A549 (cell line): ENCODE measurements around the gene SPANXN4. TPM values are rescaled to one million over a fixed set of nuclear protein-coding genes. Genes with fewer than 3 reads are reported as not detected.

Source experiments
- ATAC-seq, 2 experiments: fragments of 200-7000 bp in 1 of 2; fragments of >200 bp in 1 of 2; cut with Nextera tagmentation in 1 of 2; cut with Tn5 transposase in 1 of 2; 3 replicates each; pipeline versions ENCODE4 v1.8.0 to v1.9.1; 2018 to 2020; ENCODE audit warnings: mild to moderate bottlenecking in 1 of 2, moderate library complexity in 1 of 2
- CTCF ChIA-PET: fragments of 300-600 bp; sonication (Branson Sonifier 250); formaldehyde crosslinking; extraction: SDS; loops from one replicate; lab custom pipeline; 2021; ENCODE audit warnings: antibody characterized with exemption, inconsistent platforms; lab: Yijun Ruan, JAX
- POLR2A ChIA-PET: fragments of 350-600 bp; formaldehyde crosslinking; extraction: SDS; loops from one replicate; lab custom pipeline; 2021; ENCODE audit warnings: antibody characterized with exemption, inconsistent platforms; lab: Yijun Ruan, JAX
- DNase-seq, 2 experiments: peaks; one replicate each; pipeline versions ENCODE4 v3.0.0 to v3.0.0-alpha.2; 2011 to 2016; ENCODE audit warnings: low read depth in 1 of 2, low spot score in 1 of 2
- FAIRE-seq: peaks from 2 replicates; lab custom pipeline; 2011; peaks lifted over from hg19 to GRCh38; lab: Jason Lieb, UNC
- H3K27ac ChIP-seq, 2 experiments: fragments of >200 bp; sonication (Bioruptor Twin); formaldehyde crosslinking; 3 replicates each; pipeline ENCODE4 v1.5.1; 2016 to 2017
- H3K4me1 ChIP-seq: fragments of >200 bp; sonication (Bioruptor Twin); formaldehyde crosslinking; 3 replicates; pipeline ENCODE4 v1.6.1; 2016
- H3K4me2 ChIP-seq: fragments of >200 bp; sonication (Bioruptor Twin); formaldehyde crosslinking; 3 replicates; pipeline ENCODE4 v1.6.1; 2016
- H3K4me3 ChIP-seq: fragments of >200 bp; sonication (Bioruptor Twin); formaldehyde crosslinking; 3 replicates; pipeline ENCODE4 v1.5.1; 2016
- H3K9me3 ChIP-seq: fragments of >200 bp; sonication (Bioruptor Twin); formaldehyde crosslinking; 3 replicates; pipeline ENCODE4 v1.6.1; 2016
- BCL3 ChIP-seq: fragments of >200 bp; sonication (Bioruptor Twin); formaldehyde crosslinking; IDR thresholded peaks from 3 replicates; pipeline ENCODE4 v1.6.1; 2016
- FOSL2 ChIP-seq, 2 experiments: fragments of 450-650 bp in 1 of 2; fragments of >200 bp in 1 of 2; sonication (Bioruptor Twin) in 1 of 2; formaldehyde crosslinking; IDR thresholded peaks; 2 replicates each; pipeline versions ENCODE4 v1.5.0 to v1.6.1; 2016 to 2020; ENCODE audit warnings: mild to moderate bottlenecking in 1 of 2, moderate library complexity in 1 of 2
- GATA3 ChIP-seq: IDR thresholded peaks from 2 replicates; pipeline ENCODE4 v1.6.1; 2012; ENCODE audit warnings: borderline replicate concordance
- HES2 ChIP-seq: fragments of >200 bp; sonication (Bioruptor Twin); formaldehyde crosslinking; IDR thresholded peaks from 2 replicates; pipeline ENCODE4 v1.6.1; 2016
- HOXB13 ChIP-seq: fragments of 250-450 bp; sonication (Bioruptor Pico); IDR thresholded peaks from 2 replicates; pipeline ENCODE4 v1.5.0; 2020; ENCODE audit warnings: low read depth, mild to moderate bottlenecking, moderate library complexity
- HOXB5 ChIP-seq: fragments of 250-450 bp; sonication (Bioruptor Pico); IDR thresholded peaks from 2 replicates; pipeline ENCODE4 v1.5.0; 2020; ENCODE audit warnings: mild to moderate bottlenecking, moderate library complexity
- JUN ChIP-seq, 2 experiments: fragments of >200 bp; sonication (Bioruptor Twin); formaldehyde crosslinking; IDR thresholded peaks; 2 replicates in 1 of 2; 3 replicates in 1 of 2; pipeline ENCODE4 v1.6.1; 2016 to 2017
- JUNB ChIP-seq: fragments of >200 bp; sonication (Bioruptor Twin); formaldehyde crosslinking; IDR thresholded peaks from 2 replicates; pipeline ENCODE4 v1.6.1; 2016
- KDM5A ChIP-seq: fragments of 200-600 bp; sonication (generic); IDR thresholded peaks from 2 replicates; pipeline ENCODE4 v1.6.1; 2016; ENCODE audit warnings: antibody characterized with exemption, mild to moderate bottlenecking
- MAZ ChIP-seq: fragments of 150-350 bp; IDR thresholded peaks from 2 replicates; pipeline ENCODE4 v1.6.1; 2014; ENCODE audit warnings: antibody characterized with exemption, low read depth, low read length, borderline replicate concordance
- NPAS2 ChIP-seq: fragments of 250-450 bp; sonication (Bioruptor Pico); IDR thresholded peaks from 2 replicates; pipeline ENCODE4 v1.8.0; 2022; ENCODE audit warnings: mild to moderate bottlenecking, moderate library complexity, borderline replicate concordance
- NR3C1 ChIP-seq: fragments of >200 bp; sonication (Bioruptor Twin); formaldehyde crosslinking; IDR thresholded peaks from 3 replicates; pipeline ENCODE4 v1.6.1; 2017
- PHF8 ChIP-seq: fragments of 200-600 bp; sonication (generic); IDR thresholded peaks from 2 replicates; pipeline ENCODE4 v1.6.1; 2016; ENCODE audit warnings: low read depth, mild to moderate bottlenecking, antibody characterized with exemption, moderate library complexity, borderline replicate concordance
- RCOR1 ChIP-seq: fragments of 150-350 bp; IDR thresholded peaks from 2 replicates; pipeline ENCODE4 v1.6.1; 2014; ENCODE audit warnings: antibody characterized with exemption, low read length, low read depth
- REST ChIP-seq: fragments of 200-600 bp; sonication (generic); IDR thresholded peaks from 2 replicates; pipeline ENCODE4 v1.6.1; 2016; ENCODE audit warnings: antibody characterized with exemption, mild to moderate bottlenecking, moderate library complexity
- TP53 ChIP-seq: fragments of 250-450 bp; sonication (Bioruptor Pico); IDR thresholded peaks from 2 replicates; pipeline ENCODE4 v1.5.0; 2021; ENCODE audit warnings: mild to moderate bottlenecking, moderate library complexity
- ZC3H11A ChIP-seq: fragments of 450-650 bp; IDR thresholded peaks from 2 replicates; pipeline ENCODE4 v1.6.1; 2014; ENCODE audit warnings: antibody characterized with exemption, mild to moderate bottlenecking
- ZNF302 ChIP-seq: fragments of 250-450 bp; sonication (Bioruptor Pico); IDR thresholded peaks from 2 replicates; pipeline ENCODE4 v1.9.0; 2021; ENCODE audit warnings: inconsistent platforms, mild to moderate bottlenecking, moderate library complexity
- WGBS: methylation state at CpG from one replicate; pipeline ENCODE4 v1.1.6; 2017; ENCODE audit errors: missing lambda C conversion rate; 5-methylcytosine and 5-hydroxymethylcytosine counted together
- polyA plus RNA-seq, 4 experiments: library from polyadenylated mRNA; depleted of rRNA in 3 of 4; stranded (reverse); fragments of >200 nt; fragmentation: RNase III in 1 of 4; extraction: RNeasy Plus Mini Kit Qiagen cat#74134 plus additional on column Dnase treatment in 1 of 4; gene quantifications; 2 replicates in 3 of 4; 3 replicates in 1 of 4; pipeline ENCODE4 v1.2.3, GENCODE V29; 2011 to 2017
- TF ChIP-seq, protein P1 (sequence below): fragments of 150-350 bp; IDR thresholded peaks from 2 replicates; pipeline ENCODE4 v1.6.1; 2014; ENCODE audit warnings: low read depth, mild to moderate bottlenecking, low read length
- TF ChIP-seq, protein P2 (sequence below): fragments of 250-450 bp; sonication (Bioruptor Pico); IDR thresholded peaks from 2 replicates; pipeline ENCODE4 v1.5.0; 2020; ENCODE audit warnings: low read depth, mild to moderate bottlenecking, moderate library complexity
- TF ChIP-seq, protein P3 (sequence below): IDR thresholded peaks from 2 replicates; pipeline ENCODE4 v1.6.1; 2012
- TF ChIP-seq, protein P4 (sequence below): fragments of 450-650 bp; IDR thresholded peaks from 2 replicates; pipeline ENCODE4 v1.6.1; 2014; ENCODE audit warnings: antibody characterized with exemption

Gene SPANXN4
- polyA plus RNA-seq, 2 of the 4 experiments (the other 2 are of a cell fraction): not detected

GRCh38 chrX:142982679-142983078, 43.0 kb upstream of the SPANXN4 start:
- WGBS: 2% methylated on average over 2 of the region's 2 CpGs
- ATAC-seq (no peak), DNase-seq (no peak), FAIRE-seq (peak; percentile 78)
- Histone ChIP-seq H3K4me2 (no peak overlapping the region), H3K4me1 (no peaks in the 10 kb centered on the region), H3K4me3 (no peak overlapping the region), H3K27ac (no peak overlapping the region), H3K9me3 (no peaks in the 10 kb centered on the region)
- TF ChIP-seq, protein P1, sequence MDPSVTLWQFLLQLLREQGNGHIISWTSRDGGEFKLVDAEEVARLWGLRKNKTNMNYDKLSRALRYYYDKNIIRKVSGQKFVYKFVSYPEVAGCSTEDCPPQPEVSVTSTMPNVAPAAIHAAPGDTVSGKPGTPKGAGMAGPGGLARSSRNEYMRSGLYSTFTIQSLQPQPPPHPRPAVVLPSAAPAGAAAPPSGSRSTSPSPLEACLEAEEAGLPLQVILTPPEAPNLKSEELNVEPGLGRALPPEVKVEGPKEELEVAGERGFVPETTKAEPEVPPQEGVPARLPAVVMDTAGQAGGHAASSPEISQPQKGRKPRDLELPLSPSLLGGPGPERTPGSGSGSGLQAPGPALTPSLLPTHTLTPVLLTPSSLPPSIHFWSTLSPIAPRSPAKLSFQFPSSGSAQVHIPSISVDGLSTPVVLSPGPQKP: no peak
- TF ChIP-seq BCL3: no peak
- no peak for TF ChIP-seq FOSL2 (IDR thresholded peaks at IDR 0.05)
- TF ChIP-seq FOSL2 (CRISPR knock-in tag; IDR thresholded peaks at IDR 0.05): no peak
- no peak for TF ChIP-seq HES2
- TF ChIP-seq MAZ: no peak
- no peak for TF ChIP-seq ZNF302 (CRISPR knock-in tag)
- TF ChIP-seq HOXB5 (CRISPR knock-in tag): no peak
- TF ChIP-seq TP53 (CRISPR knock-in tag): no peak
- no peak for TF ChIP-seq JUN (IDR thresholded peaks at IDR 0.05)
- ChIA-PET POLR2A (no interaction called here), CTCF (no interaction called here)

- Histone ChIP-seq H3K27ac (no peak overlapping the region), H3K4me1 (no peaks in the 10 kb centered on the region), H3K4me2 (no peak overlapping the region), H3K4me3 (no peak overlapping the region), H3K9me3 (no peaks in the 10 kb centered on the region)
- no peak for ATAC-seq
- 0% methylated on average over 2 of the region's 2 CpGs for WGBS
- DNase-seq: no peak
- FAIRE-seq: no peak
- ChIA-PET POLR2A (no interaction called here), CTCF (no interaction called here)
- TF ChIP-seq, protein P2, sequence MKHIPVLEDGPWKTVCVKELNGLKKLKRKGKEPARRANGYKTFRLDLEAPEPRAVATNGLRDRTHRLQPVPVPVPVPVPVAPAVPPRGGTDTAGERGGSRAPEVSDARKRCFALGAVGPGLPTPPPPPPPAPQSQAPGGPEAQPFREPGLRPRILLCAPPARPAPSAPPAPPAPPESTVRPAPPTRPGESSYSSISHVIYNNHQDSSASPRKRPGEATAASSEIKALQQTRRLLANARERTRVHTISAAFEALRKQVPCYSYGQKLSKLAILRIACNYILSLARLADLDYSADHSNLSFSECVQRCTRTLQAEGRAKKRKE (CRISPR knock-in tag): no peak
- no peak for TF ChIP-seq PHF8
- no peak for TF ChIP-seq REST
- no peak for TF ChIP-seq NR3C1
- no peak for TF ChIP-seq MAZ
- no peak for TF ChIP-seq NPAS2
- no peak for TF ChIP-seq HOXB13
- no peak for TF ChIP-seq JUNB
- TF ChIP-seq GATA3: no peak
- TF ChIP-seq RCOR1: no peak
- TF ChIP-seq HOXB5 (CRISPR knock-in tag): no peak
- no peak for TF ChIP-seq ZC3H11A
- TF ChIP-seq, protein P3, sequence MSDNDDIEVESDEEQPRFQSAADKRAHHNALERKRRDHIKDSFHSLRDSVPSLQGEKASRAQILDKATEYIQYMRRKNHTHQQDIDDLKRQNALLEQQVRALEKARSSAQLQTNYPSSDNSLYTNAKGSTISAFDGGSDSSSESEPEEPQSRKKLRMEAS: no peak
- no peak for TF ChIP-seq ZNF302 (CRISPR knock-in tag)
- TF ChIP-seq, protein P4, sequence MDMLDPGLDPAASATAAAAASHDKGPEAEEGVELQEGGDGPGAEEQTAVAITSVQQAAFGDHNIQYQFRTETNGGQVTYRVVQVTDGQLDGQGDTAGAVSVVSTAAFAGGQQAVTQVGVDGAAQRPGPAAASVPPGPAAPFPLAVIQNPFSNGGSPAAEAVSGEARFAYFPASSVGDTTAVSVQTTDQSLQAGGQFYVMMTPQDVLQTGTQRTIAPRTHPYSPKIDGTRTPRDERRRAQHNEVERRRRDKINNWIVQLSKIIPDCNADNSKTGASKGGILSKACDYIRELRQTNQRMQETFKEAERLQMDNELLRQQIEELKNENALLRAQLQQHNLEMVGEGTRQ: no peak
- no peak for TF ChIP-seq KDM5A
- TF ChIP-seq BCL3: no peak
Measured at GRCh38 chrX:142994988-142995387, 30.7 kb upstream of the SPANXN4 start.
